CD8-positive, alpha-beta memory T cell (primary cell): ENCODE results near the gene BBS9. TPM values are rescaled to one million over a fixed set of nuclear protein-coding genes. Genes with fewer than 3 reads are reported as not detected.
A peak's percentile ranks its signal among the peaks of the same experiment; 100 is the strongest.

Source experiments
- CTCF ChIA-PET: fragments of 350-600 bp; sonication (Branson Sonifier 250); formaldehyde crosslinking; loops from one replicate; lab custom pipeline; 2021; ENCODE audit warnings: antibody characterized with exemption; lab: Charles Lee
- POLR2A ChIA-PET: fragments of 350-600 bp; sonication (Branson Sonifier 250); formaldehyde crosslinking; loops from one replicate; lab custom pipeline; 2021; ENCODE audit warnings: antibody characterized with exemption; lab: Charles Lee
- DNase-seq, 5 donors: peaks; one replicate each; pipeline versions ENCODE4 v3.0.0 to v3.0.0-alpha.2; 2020 to 2022; ENCODE audit warnings: mixed read lengths in 1 of 5
- H3K27ac ChIP-seq: one replicate; pipeline ENCODE4 v1.7.0; 2013; ENCODE audit warnings: low read depth, mild to moderate bottlenecking, low read length, moderate library complexity
- H3K27me3 ChIP-seq: 2 replicates; pipeline ENCODE4 v1.7.0; 2013; ENCODE audit warnings: low read length, mild to moderate bottlenecking; ENCODE audit not compliant: insufficient read depth, poor library complexity, severe bottlenecking
- H3K36me3 ChIP-seq: 2 replicates; pipeline ENCODE4 v1.7.0; 2013; ENCODE audit warnings: mild to moderate bottlenecking, low read length, moderate library complexity; ENCODE audit not compliant: insufficient read depth
- H3K4me1 ChIP-seq: 2 replicates; pipeline ENCODE4 v1.7.0; 2013; ENCODE audit warnings: mild to moderate bottlenecking, low read length, moderate library complexity; ENCODE audit not compliant: insufficient read depth
- H3K4me3 ChIP-seq: 2 replicates; pipeline ENCODE4 v1.7.0; 2013; ENCODE audit warnings: mild to moderate bottlenecking, low read length
- H3K9me3 ChIP-seq: 2 replicates; pipeline ENCODE4 v1.7.0; 2013; ENCODE audit warnings: mild to moderate bottlenecking, low read length
- H3K27ac Mint-ChIP-seq, 8 donors: one replicate each; pipeline ENCODE4 v1.8.0; 2020 to 2021; ENCODE audit warnings: mixed read lengths in 8 of 8, mild to moderate bottlenecking in 6 of 8, inconsistent platforms in 3 of 8, moderate library complexity in 3 of 8
- H3K27me3 Mint-ChIP-seq, 2 donors: one replicate each; pipeline ENCODE4 v1.8.0; 2020 to 2021; ENCODE audit warnings: mixed read lengths in 2 of 2, mild to moderate bottlenecking in 1 of 2, moderate library complexity in 1 of 2
- H3K36me3 Mint-ChIP-seq, 3 donors: one replicate each; pipeline ENCODE4 v1.8.0; 2020 to 2021; ENCODE audit warnings: mixed read lengths in 3 of 3, inconsistent platforms in 1 of 3, mild to moderate bottlenecking in 1 of 3
- H3K4me1 Mint-ChIP-seq, 3 donors: one replicate each; pipeline ENCODE4 v1.8.0; 2020 to 2021; ENCODE audit warnings: mixed read lengths in 3 of 3, inconsistent platforms in 1 of 3, mild to moderate bottlenecking in 1 of 3
- H3K4me3 Mint-ChIP-seq, 7 donors: one replicate each; pipeline ENCODE4 v1.8.0; 2020 to 2021; ENCODE audit warnings: mixed read lengths in 7 of 7, mild to moderate bottlenecking in 6 of 7, moderate library complexity in 4 of 7, inconsistent platforms in 2 of 7
- H3K9me3 Mint-ChIP-seq, 5 donors: one replicate each; pipeline ENCODE4 v1.8.0; 2020 to 2022; ENCODE audit warnings: mixed read lengths in 5 of 5, mild to moderate bottlenecking in 3 of 5, moderate library complexity in 2 of 5, inconsistent platforms in 1 of 5
- polyA plus RNA-seq: library from polyadenylated mRNA; unstranded; fragments of 300-500 nt; fragmentation: Illumina TruSeq; gene quantifications from one replicate; pipeline ENCODE4 v1.2.3, GENCODE V29; 2021
- total RNA-seq, 2 experiments: library from RNA; stranded (reverse); gene quantifications; one replicate each; pipeline ENCODE4 v1.2.3, GENCODE V29; 2021

The BBS9 gene
- total and polyA plus RNA-seq, 3 experiments from 2014 or later, result 10.0 to 14.6 (median 11.1) TPM

GRCh38 chr7:33449847-33450246, 320.5 kb downstream of the BBS9 start:
- POLR2A ChIA-PET, result no interaction called here
- no peak for DNase-seq
- no peaks in the 10 kb centered on the region for H3K9me3 ChIP-seq

GRCh38 chr7:33452805-33453502, 323.6 kb downstream of the BBS9 start:
- Mint-ChIP-seq H3K27me3 (no peaks in the 10 kb centered on the region), H3K27ac (no peak overlapping the region), H3K4me3 (no peak overlapping the region), H3K36me3 (peaks cover 2 to 25% (median 5%) of the 10 kb centered on the region in 3 donors), H3K4me1 (peaks cover 7 to 18% (median 11%) of the 10 kb centered on the region in 3 donors), H3K9me3 (peaks cover 0 to 3% (median 0%) of the 10 kb centered on the region in 5 donors)
- H3K27ac ChIP-seq, result no peak overlapping the region
- ChIA-PET CTCF (interaction anchor here (0.6 to 1.4 kb wide), 2 partner anchors 17 to 1236 kb away, joined by 3 read pairs; no protein-coding TSS in a partner anchor), POLR2A (no interaction called here)
- H3K4me1 ChIP-seq, result no peaks in the 10 kb centered on the region
- H3K27me3 ChIP-seq, result no peaks in the 10 kb centered on the region
- no peak for DNase-seq
- no peaks in the 10 kb centered on the region for H3K9me3 ChIP-seq
- no peaks in the 10 kb centered on the region for H3K36me3 ChIP-seq
- H3K4me3 ChIP-seq, result no peak overlapping the region

More at GRCh38 chr7:33449847-33450246, 320.5 kb downstream of the BBS9 start:
- Mint-ChIP-seq H3K36me3 (peaks cover 4 to 25% (median 5%) of the 10 kb centered on the region in 3 donors), H3K4me1 (peaks cover 13 to 29% (median 17%) of the 10 kb centered on the region in 3 donors), H3K9me3 (peaks cover 0 to 3% (median 0%) of the 10 kb centered on the region in 5 donors), H3K27me3 (no peaks in the 10 kb centered on the region), H3K4me3 (no peak overlapping the region), H3K27ac (peak overlapping the region in 1 of 8 donors; percentile 16)
- H3K27ac ChIP-seq, result no peak overlapping the region
- H3K27me3 ChIP-seq, result no peaks in the 10 kb centered on the region
- H3K4me1 ChIP-seq, result no peaks in the 10 kb centered on the region
- CTCF ChIA-PET, result no interaction called here
- H3K36me3 ChIP-seq, result no peaks in the 10 kb centered on the region
- no peak overlapping the region for H3K4me3 ChIP-seq

- H3K4me1 ChIP-seq, result no peaks in the 10 kb centered on the region
- no peaks in the 10 kb centered on the region for H3K27me3 Mint-ChIP-seq
- peaks cover 0 to 2% (median 0%) of the 10 kb centered on the region in 5 donors for H3K9me3 Mint-ChIP-seq
- POLR2A ChIA-PET, result no interaction called here
- H3K27me3 ChIP-seq, result no peaks in the 10 kb centered on the region
- H3K36me3 Mint-ChIP-seq, result peaks cover 0 to 5% (median 5%) of the 10 kb centered on the region in 3 donors
- H3K27ac ChIP-seq, result no peak overlapping the region
- H3K27ac Mint-ChIP-seq, result no peak overlapping the region
- H3K4me1 Mint-ChIP-seq, result no peaks in the 10 kb centered on the region
- CTCF ChIA-PET, result no interaction called here
- H3K9me3 ChIP-seq, result no peaks in the 10 kb centered on the region
- no peak for DNase-seq
- no peak overlapping the region for H3K4me3 Mint-ChIP-seq
- no peaks in the 10 kb centered on the region for H3K36me3 ChIP-seq
- H3K4me3 ChIP-seq, result no peak overlapping the region
Observed at GRCh38 chr7:33457039-33457438, 327.7 kb downstream of the BBS9 start.

GRCh38 chr7:33458581-33458980, 329.2 kb downstream of the BBS9 start:
- Histone ChIP-seq H3K4me1 (no peaks in the 10 kb centered on the region), H3K4me3 (no peak overlapping the region), H3K9me3 (no peaks in the 10 kb centered on the region), H3K36me3 (no peaks in the 10 kb centered on the region), H3K27ac (no peak overlapping the region), H3K27me3 (no peaks in the 10 kb centered on the region)
- CTCF ChIA-PET, result no interaction called here
- POLR2A ChIA-PET, result no interaction called here
- Mint-ChIP-seq H3K36me3 (peaks cover 0 to 3% (median 0%) of the 10 kb centered on the region in 3 donors), H3K4me3 (no peak overlapping the region), H3K27ac (no peak overlapping the region), H3K27me3 (no peaks in the 10 kb centered on the region), H3K9me3 (no peaks in the 10 kb centered on the region), H3K4me1 (no peaks in the 10 kb centered on the region)
- no peak for DNase-seq

GRCh38 chr7:33459340-33459751, 330.0 kb downstream of the BBS9 start:
- CTCF ChIA-PET, result interaction anchor here (0.7 kb wide), 1 partner anchor 10 kb away, joined by 3 read pairs; no protein-coding TSS in a partner anchor
- Mint-ChIP-seq H3K4me1 (no peaks in the 10 kb centered on the region), H3K27me3 (no peaks in the 10 kb centered on the region), H3K36me3 (peaks cover 0 to 3% (median 0%) of the 10 kb centered on the region in 3 donors), H3K9me3 (no peaks in the 10 kb centered on the region), H3K4me3 (no peak overlapping the region), H3K27ac (no peak overlapping the region)
- POLR2A ChIA-PET, result no interaction called here
- H3K4me1 ChIP-seq, result no peaks in the 10 kb centered on the region
- H3K4me3 ChIP-seq, result no peak overlapping the region
- H3K36me3 ChIP-seq, result no peaks in the 10 kb centered on the region
- H3K27ac ChIP-seq, result no peak overlapping the region
- H3K9me3 ChIP-seq, result no peaks in the 10 kb centered on the region
- DNase-seq, result no peak
- no peaks in the 10 kb centered on the region for H3K27me3 ChIP-seq

- H3K27ac ChIP-seq, result no peak overlapping the region
- H3K36me3 ChIP-seq, result no peaks in the 10 kb centered on the region
- no peaks in the 10 kb centered on the region for H3K4me1 ChIP-seq
- DNase-seq, result no peak
- Mint-ChIP-seq H3K4me3 (no peak overlapping the region), H3K9me3 (peaks cover 0 to 4% (median 0%) of the 10 kb centered on the region in 5 donors), H3K27ac (peak overlapping the region in 1 of 8 donors; percentile 51), H3K4me1 (no peaks in the 10 kb centered on the region), H3K27me3 (no peaks in the 10 kb centered on the region), H3K36me3 (peaks cover 4 to 19% (median 8%) of the 10 kb centered on the region in 3 donors)
- CTCF ChIA-PET, result no interaction called here
- no peaks in the 10 kb centered on the region for H3K9me3 ChIP-seq
- POLR2A ChIA-PET, result no interaction called here
- H3K4me3 ChIP-seq, result no peak overlapping the region
- H3K27me3 ChIP-seq, result no peaks in the 10 kb centered on the region
Observed at GRCh38 chr7:33463131-33463530, 333.8 kb downstream of the BBS9 start.

GRCh38 chr7:33466203-33466602, 336.8 kb downstream of the BBS9 start:
- CTCF ChIA-PET, result no interaction called here
- Histone ChIP-seq H3K9me3 (no peaks in the 10 kb centered on the region), H3K36me3 (no peaks in the 10 kb centered on the region), H3K27me3 (no peaks in the 10 kb centered on the region), H3K4me1 (no peaks in the 10 kb centered on the region), H3K4me3 (no peak overlapping the region), H3K27ac (no peak overlapping the region)
- Mint-ChIP-seq H3K4me1 (no peaks in the 10 kb centered on the region), H3K4me3 (no peak overlapping the region), H3K27ac (no peak overlapping the region), H3K36me3 (peaks cover 7 to 38% (median 15%) of the 10 kb centered on the region in 3 donors), H3K9me3 (peaks cover 2 to 8% (median 6%) of the 10 kb centered on the region in 5 donors), H3K27me3 (no peaks in the 10 kb centered on the region)
- POLR2A ChIA-PET, result no interaction called here
- no peak for DNase-seq

- ChIA-PET CTCF (no interaction called here), POLR2A (no interaction called here)
- H3K9me3 Mint-ChIP-seq, result peaks cover 2 to 8% (median 6%) of the 10 kb centered on the region in 5 donors
- H3K4me1 ChIP-seq, result no peaks in the 10 kb centered on the region
- no peak overlapping the region for H3K4me3 Mint-ChIP-seq
- no peak overlapping the region for H3K27ac Mint-ChIP-seq
- peaks cover 7 to 40% (median 12%) of the 10 kb centered on the region in 3 donors for H3K36me3 Mint-ChIP-seq
- no peaks in the 10 kb centered on the region for H3K36me3 ChIP-seq
- no peaks in the 10 kb centered on the region for H3K9me3 ChIP-seq
- no peaks in the 10 kb centered on the region for H3K27me3 Mint-ChIP-seq
- no peak for DNase-seq
- no peak overlapping the region for H3K27ac ChIP-seq
- no peaks in the 10 kb centered on the region for H3K4me1 Mint-ChIP-seq
- H3K27me3 ChIP-seq, result no peaks in the 10 kb centered on the region
- H3K4me3 ChIP-seq, result no peak overlapping the region
Observed at GRCh38 chr7:33471636-33472242, 342.4 kb downstream of the BBS9 start.
